HG03039 (cell line): Measurements from ENCODE around the gene RTEL1.
"Not testable (repeated sequence)": the region's sequence is repeated elsewhere in the genome, so short reads cannot be mapped to it uniquely, and the experiment has no call there.

Experiments
- ATAC-seq: cut with Tn5 transposase; IDR thresholded peaks from one replicate; pipeline ENCODE4 v1.9.1; 2021; ENCODE audit warnings: mild to moderate bottlenecking, moderate library complexity; ENCODE audit not compliant: unreplicated experiment

Gene RTEL1

GRCh38 chr20:63628246-63628975, 29.7 kb upstream of the RTEL1 start:
- ATAC-seq = no peak

- not testable (repeated sequence) for ATAC-seq
Observed at GRCh38 chr20:63630956-63631355, 27.2 kb upstream of the RTEL1 start.

GRCh38 chr20:63631426-63631825, 26.7 kb upstream of the RTEL1 start:
- ATAC-seq = not testable (repeated sequence)

GRCh38 chr20:63633732-63634131, 24.4 kb upstream of the RTEL1 start:
- ATAC-seq = no peak

- ATAC-seq = no peak
Observed at GRCh38 chr20:63635431-63636141, 22.5 kb upstream of the RTEL1 start.

GRCh38 chr20:63636752-63637628, 21.1 kb upstream of the RTEL1 start:
- ATAC-seq = no peak

- ATAC-seq = no peak
Observed at GRCh38 chr20:63639093-63639975, 18.8 kb upstream of the RTEL1 start.

- ATAC-seq = no peak
Observed at GRCh38 chr20:63640086-63640485, 18.0 kb upstream of the RTEL1 start.

GRCh38 chr20:63640686-63641085, 17.4 kb upstream of the RTEL1 start:
- not testable (repeated sequence) for ATAC-seq

- peak; percentile 14 for ATAC-seq
Observed at GRCh38 chr20:63641146-63641791, 16.8 kb upstream of the RTEL1 start.

GRCh38 chr20:63641792-63642523, 16.2 kb upstream of the RTEL1 start:
- peak; percentile 59 for ATAC-seq

GRCh38 chr20:63642527-63643247, 15.4 kb upstream of the RTEL1 start:
- no peak for ATAC-seq

- no peak for ATAC-seq
Observed at GRCh38 chr20:63643499-63643898, 14.6 kb upstream of the RTEL1 start.

- ATAC-seq = no peak
Observed at GRCh38 chr20:63643946-63644345, 14.2 kb upstream of the RTEL1 start.

- ATAC-seq = no peak
Observed at GRCh38 chr20:63645218-63645617, 12.9 kb upstream of the RTEL1 start.

GRCh38 chr20:63648190-63648589, 9.9 kb upstream of the RTEL1 start:
- ATAC-seq = no peak

- ATAC-seq = no peak
Observed at GRCh38 chr20:63648895-63649589, 9.1 kb upstream of the RTEL1 start.

GRCh38 chr20:63650486-63650885, 7.6 kb upstream of the RTEL1 start:
- ATAC-seq = not testable (repeated sequence)
